NB4 (cell line): ENCODE data around the gene SLC39A8.

ENCODE experiments used
- DNase-seq: peaks from one replicate; pipeline ENCODE4 v3.0.0; 2010; ENCODE audit warnings: low read depth
- H3K4me3 ChIP-seq: one replicate; pipeline ENCODE4 v1.5.1; 2011; ENCODE audit warnings: mild to moderate bottlenecking, low read depth, low read length, moderate library complexity
- MYC ChIP-seq: IDR thresholded peaks from 2 replicates; pipeline ENCODE4 v1.6.1; 2011; ENCODE audit warnings: low read depth, low read length
- POLR2A ChIP-seq: IDR thresholded peaks from 2 replicates; pipeline ENCODE4 v1.6.1; 2011; ENCODE audit warnings: mild to moderate bottlenecking; ENCODE audit not compliant: insufficient read length; ENCODE audit errors: extremely low read depth
- TF ChIP-seq, protein P1 (sequence below): IDR thresholded peaks from 2 replicates; pipeline ENCODE4 v1.6.1; 2011; ENCODE audit warnings: low read depth, low read length
- TF ChIP-seq, protein P2 (sequence below): IDR thresholded peaks from one replicate; pipeline ENCODE4 v1.5.1; 2012; ENCODE audit warnings: low read depth, low read length

SLC39A8 gene

DNA sequence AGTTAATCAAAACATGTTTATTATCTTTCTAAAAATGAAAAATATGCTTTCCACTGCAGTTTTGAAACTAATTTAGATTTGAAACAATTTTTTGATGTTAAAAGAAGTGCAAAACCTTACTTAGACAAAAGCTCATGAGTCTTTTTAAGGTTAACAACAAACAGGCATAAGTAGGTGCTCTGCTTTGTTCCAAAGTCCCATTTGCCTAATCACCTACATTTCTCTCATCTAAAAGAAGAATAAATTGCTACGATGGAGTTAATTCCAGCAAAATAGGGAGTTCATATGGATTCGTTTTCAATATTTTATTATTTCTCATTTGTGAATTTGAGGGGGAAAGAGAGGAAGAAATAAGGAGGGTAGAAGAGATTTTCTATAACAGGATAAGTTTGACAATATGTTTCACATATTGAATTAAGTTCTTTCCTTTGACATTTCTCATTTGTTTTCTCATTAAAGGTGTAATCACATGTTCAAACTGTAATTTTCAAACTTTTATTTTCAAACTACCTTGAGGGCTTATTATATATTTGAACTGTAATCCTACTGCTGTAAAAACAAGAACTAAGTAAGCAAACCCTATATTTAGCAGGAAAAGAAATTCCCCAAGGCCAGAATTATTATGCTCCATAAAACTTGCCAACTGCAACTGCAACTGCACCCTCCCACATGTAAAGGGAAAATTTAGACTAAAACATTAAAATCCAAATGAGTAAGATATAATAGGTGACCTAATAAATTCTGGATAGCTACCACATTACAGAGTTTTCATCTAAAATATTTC, 9.6 kb upstream of the SLC39A8 start:
- no peak overlapping the region for H3K4me3 ChIP-seq
- no peak for DNase-seq
- TF ChIP-seq POLR2A: no peak
- TF ChIP-seq, protein P1, sequence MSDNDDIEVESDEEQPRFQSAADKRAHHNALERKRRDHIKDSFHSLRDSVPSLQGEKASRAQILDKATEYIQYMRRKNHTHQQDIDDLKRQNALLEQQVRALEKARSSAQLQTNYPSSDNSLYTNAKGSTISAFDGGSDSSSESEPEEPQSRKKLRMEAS: no peak
- TF ChIP-seq MYC: no peak
- TF ChIP-seq, protein P2, sequence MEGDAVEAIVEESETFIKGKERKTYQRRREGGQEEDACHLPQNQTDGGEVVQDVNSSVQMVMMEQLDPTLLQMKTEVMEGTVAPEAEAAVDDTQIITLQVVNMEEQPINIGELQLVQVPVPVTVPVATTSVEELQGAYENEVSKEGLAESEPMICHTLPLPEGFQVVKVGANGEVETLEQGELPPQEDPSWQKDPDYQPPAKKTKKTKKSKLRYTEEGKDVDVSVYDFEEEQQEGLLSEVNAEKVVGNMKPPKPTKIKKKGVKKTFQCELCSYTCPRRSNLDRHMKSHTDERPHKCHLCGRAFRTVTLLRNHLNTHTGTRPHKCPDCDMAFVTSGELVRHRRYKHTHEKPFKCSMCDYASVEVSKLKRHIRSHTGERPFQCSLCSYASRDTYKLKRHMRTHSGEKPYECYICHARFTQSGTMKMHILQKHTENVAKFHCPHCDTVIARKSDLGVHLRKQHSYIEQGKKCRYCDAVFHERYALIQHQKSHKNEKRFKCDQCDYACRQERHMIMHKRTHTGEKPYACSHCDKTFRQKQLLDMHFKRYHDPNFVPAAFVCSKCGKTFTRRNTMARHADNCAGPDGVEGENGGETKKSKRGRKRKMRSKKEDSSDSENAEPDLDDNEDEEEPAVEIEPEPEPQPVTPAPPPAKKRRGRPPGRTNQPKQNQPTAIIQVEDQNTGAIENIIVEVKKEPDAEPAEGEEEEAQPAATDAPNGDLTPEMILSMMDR: no peak

DNA sequence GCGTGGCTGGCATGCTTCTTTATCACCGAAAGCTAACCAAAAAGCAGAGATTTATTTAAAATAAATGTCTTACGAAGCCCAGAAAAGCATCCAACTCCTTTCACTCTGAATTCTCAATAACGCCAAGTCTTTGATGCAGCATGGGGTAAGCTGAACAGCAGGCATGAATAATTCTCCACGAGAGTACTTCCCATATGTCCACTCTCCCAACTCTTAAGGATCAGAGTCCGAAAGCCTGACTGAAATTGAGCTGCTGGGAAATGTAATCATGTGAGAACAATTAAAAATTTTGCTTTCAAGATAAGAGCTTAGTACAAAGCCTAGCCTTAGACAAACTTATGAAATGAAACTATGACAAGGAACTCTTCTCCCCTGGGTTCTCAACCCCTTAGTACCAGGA, 7.5 kb upstream of the SLC39A8 start:
- no peak for TF ChIP-seq POLR2A
- H3K4me3 ChIP-seq: no peak overlapping the region
- no peak for DNase-seq

DNA sequence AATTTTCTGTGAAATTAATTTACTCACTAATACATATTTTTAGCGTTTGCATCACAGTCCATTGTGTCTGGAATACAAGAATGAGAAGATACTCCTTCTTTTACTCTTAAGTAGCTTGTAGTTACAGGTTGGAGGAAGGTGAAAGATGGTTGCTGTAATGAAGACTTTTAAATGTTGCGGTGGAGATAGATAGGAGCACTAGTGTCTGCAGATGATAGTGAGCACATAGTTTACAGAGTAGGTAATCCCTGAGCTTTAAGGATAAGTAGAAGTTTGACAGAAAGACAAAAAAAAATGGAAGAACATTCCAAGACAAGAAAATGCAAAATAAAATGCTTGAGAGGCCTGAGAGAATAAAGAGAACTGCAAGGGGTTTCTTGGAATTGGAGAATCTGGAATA, 5.4 kb upstream of the SLC39A8 start:
- no peak overlapping the region for H3K4me3 ChIP-seq
- no peak for DNase-seq
- TF ChIP-seq POLR2A (no peak), MYC (no peak)
- TF ChIP-seq, protein P2: no peak
- TF ChIP-seq, protein P1: no peak

DNA sequence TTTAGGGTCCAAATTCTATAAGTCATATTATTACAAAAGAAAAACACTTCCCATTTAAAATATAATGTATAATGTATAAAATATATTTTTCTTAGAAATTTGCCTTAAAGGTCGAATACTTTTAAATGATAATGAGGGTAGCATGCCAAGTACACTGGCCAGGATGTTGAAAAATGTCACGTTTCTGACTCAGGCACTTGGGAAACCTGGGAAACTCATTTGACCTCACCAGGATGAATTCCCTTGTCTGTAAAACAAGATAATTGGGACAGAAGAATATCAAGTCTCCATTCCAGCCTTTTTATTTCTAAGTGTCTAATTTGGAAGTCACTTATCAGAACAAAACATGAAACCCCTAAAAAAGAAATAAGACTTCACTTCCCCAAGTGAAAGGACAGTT, 3.4 kb upstream of the SLC39A8 start:
- DNase-seq: no peak
- TF ChIP-seq, protein P1: no peak
- no peak for TF ChIP-seq POLR2A
- TF ChIP-seq, protein P2: no peak
- no peak for TF ChIP-seq MYC
- no peak overlapping the region for H3K4me3 ChIP-seq

DNA sequence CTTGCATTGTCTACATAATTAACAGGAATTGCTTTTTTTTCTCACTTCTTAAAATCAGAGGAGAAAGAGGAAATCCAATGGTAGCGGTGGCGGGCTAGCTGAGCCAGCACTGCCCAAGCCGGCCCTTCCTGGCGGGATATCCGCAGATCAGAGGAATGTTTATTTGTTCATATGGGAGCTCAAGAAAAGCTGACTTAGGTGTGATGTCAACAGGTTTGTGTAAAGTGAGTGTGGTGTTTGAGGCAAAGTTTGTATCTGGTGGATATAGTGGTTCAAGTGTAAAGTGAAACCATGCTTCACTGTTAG, 466 bp upstream of the SLC39A8 start:
- TF ChIP-seq POLR2A (no peak), MYC (no peak)
- TF ChIP-seq, protein P1: no peak
- TF ChIP-seq, protein P2: no peak
- peak overlapping the region; percentile 69 for H3K4me3 ChIP-seq
- DNase-seq: no peak

DNA sequence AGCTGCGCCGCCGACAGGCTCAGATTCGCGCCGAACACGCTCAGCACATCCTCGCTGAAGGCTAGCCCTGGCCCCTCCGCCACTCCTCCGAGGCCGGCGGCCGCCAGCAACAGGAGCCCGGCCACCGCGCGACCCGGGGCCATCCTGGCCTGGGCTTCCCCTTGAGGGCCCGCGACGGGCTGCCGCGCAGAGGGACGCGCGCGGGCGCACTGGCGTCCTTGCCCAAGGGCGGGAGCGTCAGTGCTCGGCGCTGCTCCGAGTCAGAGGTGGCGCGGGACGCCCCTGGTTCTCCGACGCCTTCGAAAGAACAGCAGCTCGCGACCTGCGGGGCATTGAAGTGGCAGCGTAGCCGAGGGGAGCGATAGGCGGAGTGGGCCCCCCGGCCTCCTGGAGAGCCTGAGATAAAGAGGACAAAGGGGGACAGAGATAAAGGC, 745 bp downstream of the SLC39A8 start:
- H3K4me3 ChIP-seq: peak overlapping the region; percentile 82
- TF ChIP-seq, protein P1: 0 out of 2 replicates have a peak, but pooled peaks have one; percentile 18
- TF ChIP-seq POLR2A: no peak
- no peak for TF ChIP-seq MYC
- TF ChIP-seq, protein P2: no peak
- peak; percentile 84 for DNase-seq
